HEK293 (cell line): ENCODE measurements around the gene ADGRD1.

Experiments used
- CTCF ChIA-PET: fragments of 350-600 bp; formaldehyde crosslinking; extraction: SDS; loops from one replicate; lab custom pipeline; 2021; ENCODE audit warnings: antibody characterized with exemption; lab: Yijun Ruan, JAX
- POLR2A ChIA-PET: fragments of 300-600 bp; formaldehyde crosslinking; extraction: SDS; loops from one replicate; lab custom pipeline; 2020; ENCODE audit warnings: antibody characterized with exemption, inconsistent platforms; lab: Yijun Ruan, JAX
- H3K27ac ChIP-seq: fragments of 200-500 bp; sonication (Bioruptor generic); 2 replicates; pipeline ENCODE4 v1.5.1; 2014; ENCODE audit warnings: low read depth, low read length, control low read depth, inconsistent platforms; ENCODE audit errors: extremely low read depth
- H3K36me3 ChIP-seq, 2 experiments: fragments of 200-500 bp in 1 of 2; sonication (Bioruptor generic) in 1 of 2; 1 replicate in 1 of 2; 2 replicates in 1 of 2; pipeline ENCODE4 v1.5.1; 2014 to 2017; ENCODE audit warnings: inconsistent platforms in 2 of 2, low read length in 2 of 2; ENCODE audit not compliant: control insufficient read depth in 2 of 2, insufficient read depth in 1 of 2
- H3K4me1 ChIP-seq: fragments of 200-500 bp; sonication (Bioruptor generic); 2 replicates; pipeline ENCODE4 v1.5.1; 2014; ENCODE audit warnings: mild to moderate bottlenecking, low read length, inconsistent platforms; ENCODE audit not compliant: control insufficient read depth, insufficient read depth
- H3K4me3 ChIP-seq: 2 replicates; pipeline ENCODE4 v1.5.1; 2011; ENCODE audit warnings: low read depth, mild to moderate bottlenecking, control low read depth, low read length, moderate library complexity
- H3K9me3 ChIP-seq: fragments of 200-500 bp; sonication (Bioruptor generic); 2 replicates; pipeline ENCODE4 v1.5.1; 2014; ENCODE audit warnings: low read depth, low read length, inconsistent platforms; ENCODE audit not compliant: control insufficient read depth, insufficient read depth
- GLI4 ChIP-seq: fragments of 450-650 bp; formaldehyde crosslinking; IDR thresholded peaks from 2 replicates; pipeline ENCODE4 v1.5.1; 2016; ENCODE audit warnings: missing biosample characterization, missing genetic modification characterization
- KLF10 ChIP-seq: fragments of 450-650 bp; IDR thresholded peaks from 2 replicates; pipeline ENCODE4 v1.5.1; 2018; ENCODE audit warnings: missing biosample characterization, mild to moderate bottlenecking, missing genetic modification characterization
- OVOL3 ChIP-seq: fragments of 450-650 bp; formaldehyde crosslinking; IDR thresholded peaks from 2 replicates; pipeline ENCODE4 v1.5.1; 2016; ENCODE audit warnings: missing biosample characterization, missing genetic modification characterization
- PATZ1 ChIP-seq: fragments of 450-650 bp; formaldehyde crosslinking; IDR thresholded peaks from 2 replicates; pipeline ENCODE4 v1.5.1; 2016; ENCODE audit warnings: missing biosample characterization, missing genetic modification characterization
- SALL2 ChIP-seq: fragments of 450-650 bp; formaldehyde crosslinking; IDR thresholded peaks from 2 replicates; pipeline ENCODE4 v1.5.0; 2017; ENCODE audit warnings: missing biosample characterization, mild to moderate bottlenecking, missing genetic modification characterization, borderline replicate concordance
- ZBTB49 ChIP-seq: fragments of 450-650 bp; formaldehyde crosslinking; IDR thresholded peaks from 2 replicates; pipeline ENCODE4 v1.5.1; 2016; ENCODE audit warnings: missing biosample characterization, missing genetic modification characterization, low read depth
- ZFP41 ChIP-seq: fragments of 450-650 bp; formaldehyde crosslinking; IDR thresholded peaks from 2 replicates; pipeline ENCODE4 v1.5.1; 2016; ENCODE audit warnings: missing biosample characterization, missing genetic modification characterization, borderline replicate concordance
- ZIC2 ChIP-seq: fragments of 450-650 bp; formaldehyde crosslinking; IDR thresholded peaks from 2 replicates; pipeline ENCODE4 v1.5.1; 2016; ENCODE audit warnings: missing biosample characterization, missing genetic modification characterization
- ZNF10 ChIP-seq: fragments of 450-650 bp; formaldehyde crosslinking; IDR thresholded peaks from 2 replicates; pipeline ENCODE4 v1.5.1; 2017; ENCODE audit warnings: missing biosample characterization, missing genetic modification characterization
- ZNF121 ChIP-seq: fragments of 450-650 bp; formaldehyde crosslinking; IDR thresholded peaks from 2 replicates; pipeline ENCODE4 v1.5.1; 2016; ENCODE audit warnings: missing biosample characterization, missing genetic modification characterization
- ZNF146 ChIP-seq: fragments of 450-650 bp; formaldehyde crosslinking; IDR thresholded peaks from 2 replicates; pipeline ENCODE4 v1.5.1; 2016; ENCODE audit warnings: missing biosample characterization, missing genetic modification characterization
- ZNF169 ChIP-seq: fragments of 450-650 bp; formaldehyde crosslinking; IDR thresholded peaks from 2 replicates; pipeline ENCODE4 v1.5.1; 2016; ENCODE audit warnings: missing biosample characterization, missing genetic modification characterization
- ZNF324 ChIP-seq: fragments of 450-650 bp; formaldehyde crosslinking; IDR thresholded peaks from 2 replicates; pipeline ENCODE4 v1.5.1; 2016; ENCODE audit warnings: missing biosample characterization, missing genetic modification characterization
- ZNF350 ChIP-seq: fragments of 450-650 bp; formaldehyde crosslinking; IDR thresholded peaks from 2 replicates; pipeline ENCODE4 v1.5.0; 2017; ENCODE audit warnings: missing biosample characterization, mild to moderate bottlenecking, missing genetic modification characterization
- ZNF626 ChIP-seq: fragments of 450-650 bp; sonication (Bioruptor Pico); formaldehyde crosslinking; IDR thresholded peaks from 2 replicates; pipeline ENCODE4 v1.5.1; 2018; ENCODE audit warnings: missing biosample characterization, missing genetic modification characterization, inconsistent platforms
- ZNF664 ChIP-seq: fragments of 450-650 bp; formaldehyde crosslinking; IDR thresholded peaks from 2 replicates; pipeline ENCODE4 v1.5.1; 2016; ENCODE audit warnings: missing biosample characterization, missing genetic modification characterization
- ZNF677 ChIP-seq: fragments of 450-650 bp; IDR thresholded peaks from 2 replicates; pipeline ENCODE4 v1.5.0; 2018; ENCODE audit warnings: missing biosample characterization, mild to moderate bottlenecking, missing genetic modification characterization, moderate library complexity
- ZNF76 ChIP-seq: fragments of 450-650 bp; formaldehyde crosslinking; IDR thresholded peaks from 2 replicates; pipeline ENCODE4; 2016; ENCODE audit warnings: low read depth, missing biosample characterization, missing genetic modification characterization, borderline replicate concordance
- TF ChIP-seq, protein P1 (sequence below): fragments of 450-650 bp; formaldehyde crosslinking; IDR thresholded peaks from 2 replicates; pipeline ENCODE4 v1.5.1; 2016; ENCODE audit warnings: missing biosample characterization, missing genetic modification characterization

Gene ADGRD1

GRCh38 chr12:131164096-131164872 is 210.6 kb downstream of the ADGRD1 start:
- no peaks in the 10 kb centered on the region for H3K9me3 ChIP-seq
- H3K27ac ChIP-seq, result no peak overlapping the region
- no peaks in the 10 kb centered on the region for H3K4me1 ChIP-seq
- no peak for TF ChIP-seq GLI4 (tag by site-specific recombination)
- TF ChIP-seq ZIC2 (tag by site-specific recombination), result no peak
- TF ChIP-seq ZNF121 (tag by site-specific recombination), result no peak
- no peak for TF ChIP-seq ZFP41 (tag by site-specific recombination)
- no peak for TF ChIP-seq ZNF626
- no peak for TF ChIP-seq PATZ1 (tag by site-specific recombination)
- TF ChIP-seq KLF10 (tag by site-specific recombination), result no peak
- TF ChIP-seq ZBTB49 (tag by site-specific recombination), result no peak
- no peak for TF ChIP-seq SALL2 (tag by site-specific recombination)
- TF ChIP-seq ZNF146, result no peak
- TF ChIP-seq ZNF350 (tag by site-specific recombination), result no peak
- no peak for TF ChIP-seq ZNF10 (tag by site-specific recombination)
- no peak for TF ChIP-seq ZNF664 (tag by site-specific recombination)
- TF ChIP-seq ZNF677 (tag by site-specific recombination), result no peak
- H3K4me3 ChIP-seq, result no peak overlapping the region
- ChIA-PET CTCF (interaction anchor here (0.5 to 1.2 kb wide), 2 partner anchors 32 to 50 kb away, joined by 3 to 4 read pairs; no protein-coding TSS in a partner anchor), POLR2A (no interaction called here)
- no peaks in the 10 kb centered on the region for H3K36me3 ChIP-seq

GRCh38 chr12:131166717-131167116 is 213.0 kb downstream of the ADGRD1 start:
- CTCF ChIA-PET, result interaction anchor here (1.1 kb wide), 1 partner anchor 34 kb away, joined by 5 read pairs; no protein-coding TSS in a partner anchor
- Histone ChIP-seq H3K4me1 (no peaks in the 10 kb centered on the region), H3K9me3 (no peaks in the 10 kb centered on the region), H3K36me3 (no peaks in the 10 kb centered on the region), H3K27ac (no peak overlapping the region), H3K4me3 (no peak overlapping the region)
- TF ChIP-seq ZNF169 (tag by site-specific recombination) (no peak), ZNF324 (tag by site-specific recombination) (no peak), OVOL3 (tag by site-specific recombination) (no peak), ZNF76 (no peak)
- TF ChIP-seq, protein P1, sequence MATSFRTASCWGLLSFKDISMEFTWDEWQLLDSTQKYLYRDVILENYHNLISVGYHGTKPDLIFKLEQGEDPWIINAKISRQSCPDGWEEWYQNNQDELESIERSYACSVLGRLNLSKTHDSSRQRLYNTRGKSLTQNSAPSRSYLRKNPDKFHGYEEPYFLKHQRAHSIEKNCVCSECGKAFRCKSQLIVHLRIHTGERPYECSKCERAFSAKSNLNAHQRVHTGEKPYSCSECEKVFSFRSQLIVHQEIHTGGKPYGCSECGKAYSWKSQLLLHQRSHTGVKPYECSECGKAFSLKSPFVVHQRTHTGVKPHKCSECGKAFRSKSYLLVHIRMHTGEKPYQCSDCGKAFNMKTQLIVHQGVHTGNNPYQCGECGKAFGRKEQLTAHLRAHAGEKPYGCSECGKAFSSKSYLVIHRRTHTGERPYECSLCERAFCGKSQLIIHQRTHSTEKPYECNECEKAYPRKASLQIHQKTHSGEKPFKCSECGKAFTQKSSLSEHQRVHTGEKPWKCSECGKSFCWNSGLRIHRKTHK (tag by site-specific recombination), result no peak
- POLR2A ChIA-PET, result no interaction called here
